ENCODE data around the gene GRM1.

DNA sequence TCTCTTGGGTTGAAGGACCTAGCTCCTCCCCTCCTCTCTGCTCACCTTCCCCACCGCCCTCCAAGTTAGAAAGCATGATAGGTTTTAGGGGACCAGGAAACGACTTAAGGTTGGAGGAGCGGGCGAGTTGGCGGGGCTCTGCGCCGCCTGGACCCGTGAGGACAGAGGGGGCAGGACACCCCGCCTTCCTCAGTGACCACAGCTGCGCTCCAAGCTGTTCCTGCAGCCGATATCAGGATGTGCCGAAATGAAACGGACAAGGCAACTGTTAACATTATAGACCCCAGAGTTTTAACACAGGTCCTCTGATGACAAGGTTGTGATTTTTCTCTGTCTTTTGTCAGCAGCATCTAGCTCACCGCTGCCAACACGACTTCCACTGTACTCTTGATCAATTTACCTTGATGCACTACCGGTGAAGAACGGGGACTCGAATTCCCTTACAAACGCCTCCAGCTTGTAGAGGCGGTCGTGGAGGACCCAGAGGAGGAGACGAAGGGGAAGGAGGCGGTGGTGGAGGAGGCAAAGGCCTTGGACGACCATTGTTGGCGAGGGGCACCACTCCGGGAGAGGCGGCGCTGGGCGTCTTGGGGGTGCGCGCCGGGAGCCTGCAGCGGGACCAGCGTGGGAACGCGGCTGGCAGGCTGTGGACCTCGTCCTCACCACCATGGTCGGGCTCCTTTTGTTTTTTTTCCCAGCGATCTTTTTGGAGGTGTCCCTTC is at the start of gene GRM1:
- TF ChIP-seq, protein P1, sequence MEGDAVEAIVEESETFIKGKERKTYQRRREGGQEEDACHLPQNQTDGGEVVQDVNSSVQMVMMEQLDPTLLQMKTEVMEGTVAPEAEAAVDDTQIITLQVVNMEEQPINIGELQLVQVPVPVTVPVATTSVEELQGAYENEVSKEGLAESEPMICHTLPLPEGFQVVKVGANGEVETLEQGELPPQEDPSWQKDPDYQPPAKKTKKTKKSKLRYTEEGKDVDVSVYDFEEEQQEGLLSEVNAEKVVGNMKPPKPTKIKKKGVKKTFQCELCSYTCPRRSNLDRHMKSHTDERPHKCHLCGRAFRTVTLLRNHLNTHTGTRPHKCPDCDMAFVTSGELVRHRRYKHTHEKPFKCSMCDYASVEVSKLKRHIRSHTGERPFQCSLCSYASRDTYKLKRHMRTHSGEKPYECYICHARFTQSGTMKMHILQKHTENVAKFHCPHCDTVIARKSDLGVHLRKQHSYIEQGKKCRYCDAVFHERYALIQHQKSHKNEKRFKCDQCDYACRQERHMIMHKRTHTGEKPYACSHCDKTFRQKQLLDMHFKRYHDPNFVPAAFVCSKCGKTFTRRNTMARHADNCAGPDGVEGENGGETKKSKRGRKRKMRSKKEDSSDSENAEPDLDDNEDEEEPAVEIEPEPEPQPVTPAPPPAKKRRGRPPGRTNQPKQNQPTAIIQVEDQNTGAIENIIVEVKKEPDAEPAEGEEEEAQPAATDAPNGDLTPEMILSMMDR (IDR thresholded peaks at IDR 0.05; ENCODE audit: low read depth, low read length): no peak
- TF ChIP-seq EZH2phosphoT487 (IDR thresholded peaks at IDR 0.05; ENCODE audit: low read depth): no peak

All from OCI-LY3 (cell line).